Measurements from ENCODE around the gene STARD5.

Gene STARD5

DNA sequence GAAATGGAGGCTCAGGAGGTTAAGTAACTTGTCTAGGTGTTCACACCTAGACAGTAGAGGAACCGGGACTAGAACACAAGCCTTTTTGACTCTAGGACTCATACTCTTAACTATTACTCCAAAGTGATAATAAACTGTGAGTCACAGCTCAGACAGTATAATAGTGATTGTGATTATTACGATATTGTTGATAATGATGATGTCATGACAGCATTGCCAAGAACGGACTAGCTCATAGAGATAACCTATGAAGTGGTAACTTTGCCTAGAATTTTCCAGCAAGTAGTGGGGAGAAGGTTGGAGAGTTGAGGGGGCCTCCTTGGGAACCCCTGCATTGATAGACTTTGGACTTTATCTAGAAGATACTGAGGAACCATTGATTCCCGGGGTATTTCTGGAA is 34.0 kb downstream of the STARD5 start:
- DNase-seq: no peak

- no peak for DNase-seq
These were observed 35.3 kb downstream of the STARD5 start for GRCh38 chr15:81288616-81289015.

DNA sequence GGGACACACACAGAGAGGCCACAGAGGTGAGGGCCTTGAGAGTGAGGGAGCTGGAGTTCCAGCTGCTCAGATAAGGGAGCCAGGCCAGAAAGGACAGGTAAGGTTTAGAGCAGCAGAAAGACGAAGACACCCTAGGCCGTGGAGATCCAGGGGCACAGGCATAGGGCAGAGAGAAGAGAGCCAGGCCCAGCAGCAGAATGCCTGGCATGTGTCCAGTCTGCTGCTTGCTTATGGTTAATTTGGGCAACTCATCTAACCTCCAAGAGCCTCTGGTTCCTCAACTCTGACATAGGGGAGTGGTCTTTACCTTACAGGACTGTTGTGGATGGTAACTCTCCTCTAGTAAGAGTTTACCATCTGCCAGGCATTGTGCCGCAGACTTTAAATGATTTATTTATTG is 35.9 kb downstream of the STARD5 start:
- DNase-seq: no peak

DNA sequence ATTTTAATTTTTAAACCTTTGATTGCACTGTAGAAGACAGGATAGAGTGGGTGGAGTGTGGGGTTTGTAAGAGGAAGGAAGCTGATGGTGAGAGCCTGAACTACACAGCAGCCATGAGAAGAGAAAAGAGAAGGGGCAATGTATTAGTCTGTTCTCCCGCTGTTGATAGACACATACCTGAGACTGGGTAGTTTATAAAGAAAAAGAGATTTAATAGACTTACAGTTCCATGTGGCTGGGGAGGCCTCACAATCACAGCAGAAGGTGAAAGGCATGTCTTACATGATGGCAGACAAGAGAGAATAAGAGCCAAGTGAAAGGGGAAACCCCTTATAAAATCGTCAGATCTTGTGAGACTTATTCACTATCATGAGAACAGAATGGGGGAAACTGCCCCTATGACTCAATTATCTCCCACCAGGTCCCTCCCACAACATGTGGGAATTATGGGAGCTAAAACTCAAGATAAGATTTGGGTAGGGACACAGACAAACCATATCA is 37.3 kb downstream of the STARD5 start:
- no peak for DNase-seq

DNA sequence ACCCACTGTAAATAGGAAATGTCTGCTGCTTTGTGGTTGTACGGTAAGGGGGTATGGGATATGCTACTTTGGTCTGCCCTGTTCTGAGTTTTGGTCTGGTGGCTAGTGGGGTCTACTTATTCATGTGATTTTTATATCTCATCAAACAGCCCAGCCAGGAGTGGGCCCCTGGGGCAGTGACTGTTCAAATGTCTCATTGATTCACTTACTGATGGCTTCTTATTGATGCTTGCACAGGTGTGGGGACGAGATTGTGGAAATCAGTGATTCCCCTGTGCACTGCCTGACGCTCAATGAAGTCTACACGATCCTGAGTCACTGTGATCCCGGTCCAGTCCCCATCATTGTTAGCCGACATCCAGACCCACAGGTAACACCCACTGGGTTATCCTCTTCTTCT is 38.5 kb downstream of the STARD5 start:
- no peak for DNase-seq

DNA sequence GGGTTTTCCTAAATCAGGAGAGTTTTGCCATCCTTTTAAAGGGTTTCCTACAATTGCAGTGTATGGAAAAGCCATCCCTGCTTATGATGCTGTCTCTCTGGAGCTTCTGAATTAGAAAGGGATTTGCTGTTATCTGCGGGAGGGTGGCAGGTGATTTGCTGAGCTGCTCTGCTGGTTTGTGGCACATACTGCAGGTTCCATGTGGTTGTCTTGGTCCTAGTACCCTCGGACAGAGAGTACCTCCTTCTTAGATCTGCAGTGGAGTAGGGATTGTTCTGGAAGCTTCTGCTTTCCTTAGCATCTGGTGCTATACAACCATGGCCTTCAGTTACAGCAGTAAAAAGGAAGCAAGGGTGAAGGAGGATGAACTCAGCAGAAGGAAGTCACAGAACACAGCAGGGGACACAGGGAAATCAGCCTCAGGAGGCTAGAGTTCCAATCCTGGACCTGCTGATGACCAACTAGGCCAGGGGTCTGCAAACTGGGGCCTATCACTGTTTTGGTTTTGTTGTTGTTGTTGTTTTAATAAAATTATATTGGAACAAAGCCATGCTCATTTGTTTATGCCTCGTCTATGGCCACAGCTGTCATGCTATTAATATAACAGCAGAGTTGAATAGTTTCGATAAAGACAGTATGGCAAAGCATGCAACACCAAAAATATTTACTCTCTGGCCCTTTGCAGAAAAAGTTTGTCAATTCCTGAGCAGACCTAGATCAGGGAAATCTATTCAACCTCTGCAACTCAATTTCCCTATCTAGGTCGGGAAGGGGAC is 39.5 kb downstream of the STARD5 start:
- DNase-seq: no peak

DNA sequence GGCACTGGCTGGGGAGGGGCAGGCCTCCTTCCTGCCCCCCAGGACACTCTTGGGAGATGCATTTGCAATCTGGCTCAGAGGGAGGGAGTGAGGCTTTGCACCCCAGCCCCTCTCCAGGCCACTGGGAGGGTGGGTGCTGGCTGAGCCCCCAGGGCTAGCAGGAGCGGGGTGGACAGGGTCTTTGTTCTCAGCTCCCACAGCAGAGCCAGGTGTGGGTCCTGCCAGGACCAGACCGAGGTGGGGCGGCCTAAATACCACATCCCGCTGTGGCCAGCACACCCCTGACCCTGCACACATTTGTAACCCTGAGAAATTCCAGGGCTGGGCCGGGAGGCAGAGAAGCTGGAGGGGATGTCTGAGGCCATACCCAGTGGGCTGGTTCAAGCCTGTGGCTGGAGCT is 41.0 kb downstream of the STARD5 start:
- DNase-seq: no peak

GRCh38 chr15:81282606-81282895 is 41.4 kb downstream of the STARD5 start:
- DNase-seq: no peak

- no peak for DNase-seq
These were observed 42.0 kb downstream of the STARD5 start for GRCh38 chr15:81281766-81282605.

DNA sequence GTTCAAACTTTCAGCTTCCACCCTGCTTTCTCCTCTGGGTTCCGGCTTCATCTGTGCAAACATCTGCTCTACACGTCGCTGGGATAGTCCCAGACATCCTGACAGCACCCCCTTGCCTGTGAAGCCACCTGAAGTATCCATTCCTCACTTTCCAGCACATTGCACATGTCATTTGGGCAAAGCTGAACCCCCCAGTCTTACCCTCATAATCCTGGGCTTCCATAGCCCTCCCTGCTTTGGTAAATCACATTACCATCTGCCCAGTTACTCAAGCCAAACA is 42.5 kb downstream of the STARD5 start:
- DNase-seq: no peak

- DNase-seq: no peak
These were observed 43.1 kb downstream of the STARD5 start for GRCh38 chr15:81280696-81281455.

GRCh38 chr15:81279621-81280485 is 44.1 kb downstream of the STARD5 start:
- DNase-seq: no peak

- no peak for DNase-seq
These were observed 45.5 kb downstream of the STARD5 start for GRCh38 chr15:81278306-81279029.

DNA sequence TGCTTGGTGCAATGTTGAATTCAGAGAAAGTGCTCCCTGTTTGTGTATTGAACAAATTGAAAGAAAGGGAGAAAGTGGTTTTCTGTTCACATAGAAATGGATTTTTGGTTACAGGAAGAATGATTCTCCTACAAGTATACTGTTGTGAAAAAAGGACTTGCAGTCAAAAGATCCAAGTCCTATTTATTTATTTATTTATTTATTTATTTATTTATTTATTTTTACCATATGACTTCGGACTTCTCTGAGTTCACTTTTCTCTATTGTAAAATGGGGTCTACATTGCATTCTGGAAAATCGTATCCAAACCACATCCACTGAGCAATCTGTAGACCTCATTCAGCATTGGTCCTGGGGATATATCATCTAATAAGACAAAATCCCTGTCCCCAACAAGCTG is 46.1 kb downstream of the STARD5 start:
- DNase-seq: no peak

GRCh38 chr15:81276967-81277366 is 47.0 kb downstream of the STARD5 start:
- DNase-seq: no peak

GRCh38 chr15:81275711-81276392 is 48.1 kb downstream of the STARD5 start:
- no peak for DNase-seq

DNA sequence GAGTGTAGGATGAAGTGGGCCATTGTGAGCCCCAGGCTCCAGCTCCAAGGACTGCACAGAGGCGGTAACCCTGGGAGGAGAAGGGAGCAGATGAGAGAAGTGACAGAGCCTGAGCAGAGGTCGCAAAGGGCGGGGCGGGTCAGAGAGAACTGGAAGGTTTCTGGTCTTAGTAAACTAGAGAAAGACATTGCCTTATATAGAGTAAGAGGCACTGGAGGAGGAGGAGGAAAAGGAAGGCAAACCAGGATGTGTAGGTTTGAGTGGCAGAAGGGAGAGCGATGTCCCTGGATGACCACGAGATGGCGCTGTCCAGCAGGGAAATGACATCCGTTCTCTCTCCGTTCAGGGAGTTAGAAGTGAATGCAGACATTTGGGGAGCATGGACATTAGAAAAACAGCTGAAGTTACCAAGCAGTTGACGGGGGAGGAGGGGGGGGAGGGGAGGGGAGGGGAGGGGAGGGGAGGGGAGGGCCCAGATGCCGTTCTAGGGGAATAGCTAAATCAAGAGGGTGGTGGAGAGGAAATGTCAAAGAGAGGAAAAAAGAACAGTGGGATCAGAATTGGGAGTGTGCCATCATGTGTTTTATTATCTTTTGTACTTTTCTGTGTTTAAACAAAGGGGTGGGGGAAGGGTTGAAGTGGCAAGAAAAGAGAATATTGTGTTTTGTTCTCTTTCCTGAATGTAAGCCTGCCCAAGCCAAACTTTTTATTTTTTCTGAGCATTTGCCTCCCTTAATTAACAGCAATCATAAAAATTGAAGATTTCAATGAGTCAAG is 48.8 kb downstream of the STARD5 start:
- DNase-seq: peak; percentile 56

GRCh38 chr15:81274255-81274654 is 49.7 kb downstream of the STARD5 start:
- no peak for DNase-seq

DNA sequence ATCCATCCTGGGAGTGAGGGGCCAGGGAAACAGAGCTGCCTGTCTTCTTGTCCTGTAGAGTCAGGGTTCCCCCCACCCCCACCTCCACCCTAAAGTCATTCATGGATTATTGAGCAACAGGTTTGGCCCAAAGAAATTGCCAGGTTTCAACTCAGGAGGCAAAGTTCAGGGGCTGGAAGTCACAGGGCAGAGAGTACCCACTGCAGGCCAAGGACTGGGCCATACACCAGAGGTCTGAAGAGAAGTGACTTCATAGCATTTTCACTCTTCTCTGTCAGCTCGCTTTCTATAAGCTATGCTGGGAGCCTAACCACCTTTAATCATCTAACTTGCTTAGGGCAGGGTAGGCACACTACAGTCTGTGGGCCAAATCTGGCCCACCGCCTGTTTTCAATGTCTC is 50.1 kb downstream of the STARD5 start:
- DNase-seq: no peak

DNA sequence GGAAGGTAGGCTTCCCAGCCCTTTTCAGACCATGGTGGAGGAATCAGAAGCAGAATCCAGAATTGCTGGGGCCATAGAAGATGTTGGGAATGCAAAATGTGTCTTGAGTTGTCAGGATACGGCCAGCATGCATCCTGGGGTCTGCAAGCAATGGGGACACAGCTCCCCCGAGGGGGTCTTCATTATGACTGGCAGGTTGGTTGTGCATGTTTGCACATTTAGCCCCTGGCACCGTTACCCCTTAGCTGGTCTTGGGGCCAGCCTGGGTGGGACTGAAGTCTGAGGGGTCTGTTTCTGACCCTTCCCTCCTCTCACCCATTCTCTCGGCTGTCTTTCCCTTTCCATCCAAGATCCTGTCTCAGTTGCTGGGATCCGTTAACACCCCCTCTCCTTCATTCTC is 50.7 kb downstream of the STARD5 start:
- DNase-seq: no peak
